Measurements from ENCODE around the gene EXOC4. TPM values are rescaled to one million over a fixed set of nuclear protein-coding genes. Genes with fewer than 3 reads are reported as not detected.

Gene EXOC4
- total and polyA plus RNA-seq, 7 donors, result 16.4 to 76.7 (median 50.7) TPM

- H3K4me3 ChIP-seq, result no peak overlapping the region
- DNase-seq, result no peak
- no peaks in the 10 kb centered on the region for H3K9me3 ChIP-seq
- TF ChIP-seq CTCF (IDR thresholded peaks at IDR 0.05) (no peak), POLR2AphosphoS5 (IDR thresholded peaks at IDR 0.05) (no peak), EP300 (IDR thresholded peaks at IDR 0.05) (no peak), POLR2A (IDR thresholded peaks at IDR 0.05) (no peak)
- peaks cover 0 to 43% (median 36%) of the 10 kb centered on the region in 4 donors for H3K4me1 ChIP-seq
- WGBS, 2 donors, result 87 to 89% methylated on average over 3 of the region's 3 CpGs
- peak overlapping the region in 1 of 4 donors; percentile 17 for H3K27ac ChIP-seq
- intact Hi-C loops (cut with DNase I), result no loop called here
- no peaks in the 10 kb centered on the region for H3K27me3 ChIP-seq
- no peaks in the 10 kb centered on the region for H3K36me3 ChIP-seq
Measured at GRCh38 chr7:133369130-133369529, 116.3 kb downstream of the EXOC4 start.

GRCh38 chr7:133371616-133372015 lies 118.7 kb downstream of the EXOC4 start:
- Histone ChIP-seq H3K27me3 (no peaks in the 10 kb centered on the region), H3K4me1 (peaks cover 0 to 23% (median 14%) of the 10 kb centered on the region in 4 donors), H3K27ac (no peak overlapping the region), H3K4me3 (no peak overlapping the region), H3K36me3 (peaks cover 0 to 6% (median 0%) of the 10 kb centered on the region in 4 donors), H3K9me3 (no peaks in the 10 kb centered on the region)
- 97 to 99% methylated on average over 4 of the region's 4 CpGs for WGBS, 2 donors
- intact Hi-C loops (cut with DNase I), result no loop called here
- TF ChIP-seq POLR2AphosphoS5 (IDR thresholded peaks at IDR 0.05) (no peak), EP300 (IDR thresholded peaks at IDR 0.05) (no peak), POLR2A (IDR thresholded peaks at IDR 0.05) (no peak), CTCF (IDR thresholded peaks at IDR 0.05) (no peak)
- DNase-seq, result no peak

GRCh38 chr7:133372337-133372736 lies 119.5 kb downstream of the EXOC4 start:
- intact Hi-C loops (cut with DNase I), result no loop called here
- WGBS, 2 donors, result 95 to 98% methylated on average over 1 of the region's 1 CpG
- DNase-seq, result no peak

GRCh38 chr7:133376514-133376913 lies 123.6 kb downstream of the EXOC4 start:
- H3K36me3 ChIP-seq, result peaks cover 0 to 6% (median 0%) of the 10 kb centered on the region in 4 donors
- TF ChIP-seq POLR2A (IDR thresholded peaks at IDR 0.05) (no peak), EP300 (IDR thresholded peaks at IDR 0.05) (no peak), POLR2AphosphoS5 (IDR thresholded peaks at IDR 0.05) (no peak), CTCF (IDR thresholded peaks at IDR 0.05) (no peak)
- no peak for DNase-seq
- H3K4me3 ChIP-seq, result no peak overlapping the region
- H3K27ac ChIP-seq, result no peak overlapping the region
- no peaks in the 10 kb centered on the region for H3K27me3 ChIP-seq
- 92 to 96% methylated on average over 1 of the region's 1 CpG for WGBS, 2 donors
- H3K9me3 ChIP-seq, result no peaks in the 10 kb centered on the region
- no peaks in the 10 kb centered on the region for H3K4me1 ChIP-seq
- intact Hi-C loops (cut with DNase I), result no loop called here

More at GRCh38 chr7:133372337-133372736, 119.5 kb downstream of the EXOC4 start:
- Histone ChIP-seq H3K4me1 (peaks cover 0 to 16% (median 8%) of the 10 kb centered on the region in 4 donors), H3K36me3 (peaks cover 0 to 6% (median 0%) of the 10 kb centered on the region in 4 donors), H3K27ac (no peak overlapping the region), H3K9me3 (no peaks in the 10 kb centered on the region), H3K27me3 (no peaks in the 10 kb centered on the region), H3K4me3 (no peak overlapping the region)
- TF ChIP-seq POLR2A (IDR thresholded peaks at IDR 0.05), result no peak
- TF ChIP-seq CTCF (IDR thresholded peaks at IDR 0.05), result no peak
- no peak for TF ChIP-seq EP300 (IDR thresholded peaks at IDR 0.05)
- no peak for TF ChIP-seq POLR2AphosphoS5 (IDR thresholded peaks at IDR 0.05)

- no peak overlapping the region for H3K4me3 ChIP-seq
- intact Hi-C loops (cut with DNase I), result no loop called here
- no peak for TF ChIP-seq CTCF (IDR thresholded peaks at IDR 0.05)
- TF ChIP-seq EP300 (IDR thresholded peaks at IDR 0.05), result no peak
- no peak for TF ChIP-seq POLR2AphosphoS5 (IDR thresholded peaks at IDR 0.05)
- TF ChIP-seq POLR2A (IDR thresholded peaks at IDR 0.05), result no peak
- H3K4me1 ChIP-seq, result peaks cover 0 to under 1% (median 0%) of the 10 kb centered on the region in 4 donors
- 95 to 99% methylated on average over 1 of the region's 1 CpG for WGBS, 2 donors
- H3K27me3 ChIP-seq, result no peaks in the 10 kb centered on the region
- DNase-seq, result no peak
- no peaks in the 10 kb centered on the region for H3K9me3 ChIP-seq
- no peak overlapping the region for H3K27ac ChIP-seq
- H3K36me3 ChIP-seq, result no peaks in the 10 kb centered on the region
Measured at GRCh38 chr7:133381965-133382364, 129.1 kb downstream of the EXOC4 start.

All from sigmoid colon (tissue), 7 donors.